PC-3 (cell line): ENCODE data around the gene TMEM200C. TPM values are rescaled to one million over a fixed set of nuclear protein-coding genes. Genes with fewer than 3 reads are reported as not detected.

Source experiments
- ATAC-seq: fragments of 200-7000 bp; cut with Tn5 transposase; 2 replicates; pipeline ENCODE4 v1.9.1; 2020; ENCODE audit warnings: mild to moderate bottlenecking, moderate library complexity
- BruUV-seq: library from RNA; stranded (reverse); fragments of 400-500 nt; replicated peaks from 2 replicates; lab custom pipeline; 2021; lab: Mats Ljungman, UMichigan
- CTCF ChIA-PET: fragments of 300-600 bp; sonication (Branson Sonifier 250); formaldehyde crosslinking; loops from one replicate; lab custom pipeline; 2022; ENCODE audit warnings: antibody characterized with exemption; lab: Charles Lee
- POLR2A ChIA-PET: fragments of 300-600 bp; sonication (Branson Sonifier 250); formaldehyde crosslinking; loops from one replicate; lab custom pipeline; 2022; ENCODE audit warnings: antibody characterized with exemption; ENCODE audit not compliant: unreplicated experiment; lab: Charles Lee
- DNase-seq: peaks from one replicate; pipeline ENCODE4 v3.0.0-alpha.2; 2015
- H2AFZ ChIP-seq: fragments of 300-600 bp; sonication (generic); 2 replicates; pipeline ENCODE4 v1.6.0; 2016; ENCODE audit warnings: antibody characterized with exemption, low read length
- H3F3A ChIP-seq: fragments of 300-600 bp; sonication (generic); one replicate; pipeline ENCODE4 v1.6.0; 2017; ENCODE audit warnings: antibody characterized with exemption, low read length, control low read depth, mild to moderate bottlenecking; ENCODE audit not compliant: unreplicated experiment
- H3K27ac ChIP-seq: fragments of 300-600 bp; sonication (generic); 2 replicates; pipeline ENCODE4 v1.5.1; 2016; ENCODE audit warnings: mild to moderate bottlenecking, low read length
- H3K27me3 ChIP-seq: fragments of 300-600 bp; sonication (generic); 2 replicates; pipeline ENCODE4 v1.6.1; 2016; ENCODE audit warnings: low read length, mixed read lengths
- H3K36me3 ChIP-seq: fragments of 300-600 bp; sonication (generic); 2 replicates; pipeline ENCODE4 v1.6.1; 2016; ENCODE audit warnings: low read depth, mixed run types, low read length, mixed read lengths
- H3K4me1 ChIP-seq: fragments of 300-600 bp; sonication (generic); 2 replicates; pipeline ENCODE4 v1.5.1; 2016; ENCODE audit warnings: low read length; ENCODE audit not compliant: insufficient read depth
- H3K4me2 ChIP-seq: fragments of 300-600 bp; sonication (generic); 2 replicates; pipeline ENCODE4 v1.6.0; 2016; ENCODE audit warnings: low read length
- H3K4me3 ChIP-seq: fragments of 300-600 bp; sonication (generic); 2 replicates; pipeline ENCODE4 v1.5.1; 2016; ENCODE audit warnings: mild to moderate bottlenecking, low read length, mixed read lengths
- H3K79me2 ChIP-seq: fragments of 300-600 bp; sonication (generic); 2 replicates; pipeline ENCODE4 v1.6.1; 2017; ENCODE audit warnings: low read length, mixed read lengths
- H3K9ac ChIP-seq: fragments of 300-600 bp; sonication (generic); 2 replicates; pipeline ENCODE4 v1.6.0; 2016; ENCODE audit warnings: mild to moderate bottlenecking, low read length
- H3K9me2 ChIP-seq: fragments of 300-600 bp; sonication (generic); replicated peaks from 2 replicates; pipeline ENCODE4 v1.6.1; 2016; ENCODE audit warnings: mixed run types, low read length, mixed read lengths
- H3K9me3 ChIP-seq: fragments of 300-600 bp; sonication (generic); 2 replicates; pipeline ENCODE4 v1.6.1; 2016; ENCODE audit warnings: low read length, mixed read lengths
- H4K20me1 ChIP-seq: fragments of 300-600 bp; sonication (generic); 2 replicates; pipeline ENCODE4 v1.6.1; 2016; ENCODE audit warnings: low read length, mixed read lengths
- CTCF ChIP-seq: fragments of 300-600 bp; sonication (generic); conservative IDR thresholded peaks from 2 replicates; pipeline ENCODE4 v1.5.1; 2017; ENCODE audit warnings: antibody characterized with exemption, low read depth, mild to moderate bottlenecking, low read length
- EZH2 ChIP-seq: fragments of 300-600 bp; sonication (generic); IDR thresholded peaks from one replicate; pipeline ENCODE4 v1.6.1; 2017; ENCODE audit warnings: antibody characterized with exemption, mild to moderate bottlenecking, low read length; ENCODE audit not compliant: unreplicated experiment
- EZH2phosphoT487 ChIP-seq: fragments of 300-600 bp; sonication (generic); IDR thresholded peaks from 2 replicates; pipeline ENCODE4 v1.6.1; 2018; ENCODE audit warnings: mild to moderate bottlenecking, antibody characterized with exemption, low read length, borderline replicate concordance
- intact Hi-C: fragments of 100-400 bp; cut with micrococcal nuclease; formaldehyde crosslinking; loops from 2 replicates; pipeline ENCODE4 v1.9.0; 2023
- total RNA-seq: library from RNA; depleted of rRNA; stranded (reverse); fragments of >200 nt; gene quantifications from 2 replicates; pipeline ENCODE4 v1.2.3, GENCODE V29; 2014

Gene TMEM200C
- total RNA-seq, 1 experiment from 2014 or later, result 6.5 TPM

GRCh38 chr18:5890331-5891183 lies 4.8 kb downstream of the TMEM200C start:
- DNase-seq (peak; percentile 56), ATAC-seq (peak; percentile 80)
- ChIA-PET POLR2A (interaction anchor here (0.6 kb wide), 1 partner anchor 85 kb away, joined by 3 read pairs; no protein-coding TSS in a partner anchor), CTCF (interaction anchor here (0.6 to 1.7 kb wide), 3 partner anchors 9 to 1722 kb away, joined by 3 to 4 read pairs (median 4); no protein-coding TSS in a partner anchor)
- Histone ChIP-seq H3K4me3 (peak overlapping the region; percentile 65), H3K79me2 (peaks cover 14% of the 10 kb centered on the region), H3F3A (no peaks in the 10 kb centered on the region), H3K4me1 (0 out of 2 replicates have a peak, but pooled peaks cover 4% of the 10 kb centered on the region), H3K27ac (no peak overlapping the region), H3K36me3 (no peaks in the 10 kb centered on the region), H3K9me3 (no peaks in the 10 kb centered on the region), H3K27me3 (peaks cover 17% of the 10 kb centered on the region), H3K4me2 (peak overlapping the region; percentile 85), H3K9me2 (no peaks in the 10 kb centered on the region), H2AFZ (peak overlapping the region; percentile 84), H4K20me1 (no peaks in the 10 kb centered on the region), H3K9ac (peak overlapping the region; percentile 6; the same call in 1 of the 2 replicates)
- intact Hi-C loops, result loop anchor here (5.0 to 10.0 kb wide), 3 partner anchors 87 to 844 kb away; no protein-coding TSS in a partner anchor
- no TSS peak for BruUV-seq
- no peak for TF ChIP-seq EZH2phosphoT487
- TF ChIP-seq CTCF, result peak; percentile 37; the same call in 1 of the 2 replicates

GRCh38 chr18:5885361-5885760 lies 10.0 kb downstream of the TMEM200C start:
- no peaks in the 10 kb centered on the region for H3K9me2 ChIP-seq
- H2AFZ ChIP-seq, result no peak overlapping the region
- no peak overlapping the region for H3K9ac ChIP-seq
- ATAC-seq (no peak), DNase-seq (no peak)
- intact Hi-C loops, result no loop called here
- H3K27me3 ChIP-seq, result no peaks in the 10 kb centered on the region; the same call in 1 of the 2 replicates
- no peaks in the 10 kb centered on the region for H3F3A ChIP-seq
- no TSS peak for BruUV-seq
- ChIA-PET POLR2A (interaction anchor here (0.6 kb wide), 1 partner anchor 517 kb away, joined by 4 read pairs; no protein-coding TSS in a partner anchor), CTCF (interaction anchor here (0.6 kb wide), 1 partner anchor 314 kb away, joined by 4 read pairs; no protein-coding TSS in a partner anchor)
- H3K9me3 ChIP-seq, result no peaks in the 10 kb centered on the region
- no peaks in the 10 kb centered on the region for H3K36me3 ChIP-seq
- no peaks in the 10 kb centered on the region for H3K79me2 ChIP-seq
- H3K4me1 ChIP-seq, result 0 out of 2 replicates have a peak, but pooled peaks cover 4% of the 10 kb centered on the region
- H4K20me1 ChIP-seq, result no peaks in the 10 kb centered on the region
- H3K4me3 ChIP-seq, result no peak overlapping the region
- TF ChIP-seq EZH2, result no peak
- no peak for TF ChIP-seq CTCF
- no peak for TF ChIP-seq EZH2phosphoT487
- H3K4me2 ChIP-seq, result no peak overlapping the region
- H3K27ac ChIP-seq, result no peak overlapping the region
